Measurements from ENCODE around the gene SEPTIN8. TPM values are rescaled to one million over a fixed set of nuclear protein-coding genes. Genes with fewer than 3 reads are reported as not detected.

The SEPTIN8 gene
- polyA plus RNA-seq, 4 donors, result 14.6 to 38.8 (median 26.3) TPM

DNA sequence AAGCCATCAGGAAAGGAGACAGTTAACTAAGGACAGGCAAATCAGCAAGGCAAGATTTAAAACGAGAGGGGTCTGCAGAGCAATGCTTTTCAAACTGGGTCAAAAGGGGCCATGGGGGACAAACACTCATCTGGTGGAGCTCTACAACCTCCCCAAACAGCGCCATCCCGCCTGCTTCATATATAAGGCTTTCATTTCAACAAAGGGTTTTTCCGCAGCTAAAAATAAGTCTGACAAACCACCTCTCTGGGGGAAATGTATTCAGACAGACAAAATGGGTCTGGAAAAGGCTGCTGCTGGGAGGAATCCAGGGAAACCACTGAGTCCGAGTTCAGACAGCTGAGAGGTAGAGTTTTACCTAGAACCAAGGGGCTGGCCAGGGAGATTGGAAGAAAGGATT lies 8.3 kb upstream of the SEPTIN8 start:
- Histone ChIP-seq H3K4me3 (ENCODE audit: low read depth in 1 of 3, low read length in 3 of 3) (no peak overlapping the region), H3K27me3 (ENCODE audit: control insufficient read depth in 3 of 3, insufficient read depth in 3 of 3, low read length in 3 of 3) (no peaks in the 10 kb centered on the region), H3K36me3 (ENCODE audit: control insufficient read depth in 3 of 3, insufficient read depth in 2 of 3, low read depth in 1 of 3, low read length in 3 of 3) (no peaks in the 10 kb centered on the region), H3K4me1 (ENCODE audit: control insufficient read depth in 3 of 3, insufficient read depth in 2 of 3, low read depth in 1 of 3, low read length in 2 of 3) (no peaks in the 10 kb centered on the region), H3K9me3 (ENCODE audit: control insufficient read depth in 2 of 2, insufficient read depth in 1 of 2, low read depth in 1 of 2, low read length in 1 of 2) (no peaks in the 10 kb centered on the region), H3K27ac (ENCODE audit: low read depth in 1 of 3, low read length in 2 of 3) (no peak overlapping the region)
- WGBS, 3 donors, result 69 to 86% (median 84%) methylated on average over 5 of the region's 5 CpGs
- DNase-seq (no peak), FAIRE-seq (no peak)

DNA sequence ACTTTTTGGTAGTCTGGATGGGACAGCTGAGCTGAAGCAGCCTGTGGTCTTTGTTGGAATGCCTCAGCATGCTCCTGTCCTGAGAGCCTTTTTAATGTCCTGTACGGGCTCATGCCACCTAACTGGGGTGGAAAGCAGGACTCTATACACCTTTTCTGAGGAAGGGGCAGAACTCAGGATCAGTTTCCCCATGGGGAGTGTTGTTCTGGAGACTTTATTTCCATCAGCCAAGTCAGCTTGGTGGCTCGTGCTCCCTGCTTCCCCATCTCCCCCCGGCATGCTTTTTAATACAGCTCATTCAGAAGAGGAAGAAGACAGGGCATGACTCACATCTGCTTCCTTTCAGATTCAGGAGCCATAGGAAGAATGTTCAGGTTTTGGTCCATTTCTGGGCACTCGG lies 5.1 kb upstream of the SEPTIN8 start:
- WGBS, 3 donors, result 62 to 81% (median 78%) methylated on average over 4 of the region's 4 CpGs
- peaks cover 0 to 8% (median 0%) of the 10 kb centered on the region in 3 donors for H3K4me1 ChIP-seq (ENCODE audit: control insufficient read depth in 3 of 3, insufficient read depth in 2 of 3, low read depth in 1 of 3, low read length in 2 of 3)

DNA sequence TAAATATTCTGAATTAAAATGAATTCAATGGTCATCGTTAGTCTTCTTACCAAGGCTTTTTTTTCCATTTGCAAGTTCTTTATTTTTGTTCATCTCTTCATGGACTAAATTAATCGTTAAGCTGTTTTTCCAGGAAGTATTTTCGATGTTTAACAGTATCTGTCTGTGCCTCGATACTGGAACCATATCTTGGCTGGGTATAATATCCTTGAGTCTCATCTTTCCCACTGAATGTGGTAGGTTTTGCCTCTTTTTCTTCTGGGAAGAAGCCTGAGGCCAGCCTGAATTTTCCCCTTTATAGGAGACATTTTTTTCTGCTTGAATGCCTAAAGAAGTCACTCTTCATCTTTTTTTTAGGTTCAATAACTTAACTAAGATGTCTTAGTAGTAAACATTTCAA lies 4.0 kb upstream of the SEPTIN8 start:
- no peak for FAIRE-seq
- 77 to 80% (median 79%) methylated on average over 4 of the region's 4 CpGs for WGBS, 3 donors

More for the DNA sequence above, 5.1 kb upstream of the SEPTIN8 start:
- H3K9me3 ChIP-seq (ENCODE audit: control insufficient read depth in 2 of 2, insufficient read depth in 1 of 2, low read depth in 1 of 2, low read length in 1 of 2), result no peaks in the 10 kb centered on the region
- H3K36me3 ChIP-seq (ENCODE audit: control insufficient read depth in 3 of 3, insufficient read depth in 2 of 3, low read depth in 1 of 3, low read length in 3 of 3), result no peaks in the 10 kb centered on the region
- H3K4me3 ChIP-seq (ENCODE audit: low read depth in 1 of 3, low read length in 3 of 3), result no peak overlapping the region
- DNase-seq (no peak), FAIRE-seq (no peak)
- no peaks in the 10 kb centered on the region for H3K27me3 ChIP-seq (ENCODE audit: control insufficient read depth in 3 of 3, insufficient read depth in 3 of 3, low read length in 3 of 3)
- no peak overlapping the region for H3K27ac ChIP-seq (ENCODE audit: low read depth in 1 of 3, low read length in 2 of 3)

DNA sequence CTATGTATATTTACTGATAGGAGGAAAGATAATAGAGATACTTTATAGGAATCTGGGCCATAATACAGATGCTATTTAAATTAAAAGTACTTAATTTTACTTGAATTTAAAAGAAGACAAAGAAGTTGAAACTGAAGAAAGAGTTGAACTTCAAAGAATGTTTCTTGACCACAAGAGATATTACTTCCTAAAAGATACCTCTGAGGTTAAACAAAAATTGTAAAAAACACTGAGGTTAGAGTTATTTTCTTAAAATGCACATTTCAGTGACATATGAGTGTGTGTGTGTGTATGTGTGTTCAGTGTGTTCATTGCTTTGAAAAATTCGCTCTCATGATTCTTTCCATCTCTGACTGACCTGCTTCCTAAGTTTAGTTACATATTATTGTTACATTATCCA lies 3.5 kb upstream of the SEPTIN8 start:
- FAIRE-seq (no peak), DNase-seq (no peak)
- Histone ChIP-seq H3K27me3 (ENCODE audit: control insufficient read depth in 3 of 3, insufficient read depth in 3 of 3, low read length in 3 of 3) (no peaks in the 10 kb centered on the region), H3K4me3 (ENCODE audit: low read depth in 1 of 3, low read length in 3 of 3) (no peak overlapping the region), H3K27ac (ENCODE audit: low read depth in 1 of 3, low read length in 2 of 3) (no peak overlapping the region), H3K9me3 (ENCODE audit: control insufficient read depth in 2 of 2, insufficient read depth in 1 of 2, low read depth in 1 of 2, low read length in 1 of 2) (no peaks in the 10 kb centered on the region), H3K4me1 (ENCODE audit: control insufficient read depth in 3 of 3, insufficient read depth in 2 of 3, low read depth in 1 of 3, low read length in 2 of 3) (peaks cover 0 to 11% (median 0%) of the 10 kb centered on the region in 3 donors), H3K36me3 (ENCODE audit: control insufficient read depth in 3 of 3, insufficient read depth in 2 of 3, low read depth in 1 of 3, low read length in 3 of 3) (no peaks in the 10 kb centered on the region)
- WGBS, 3 donors, result 74 to 89% (median 75%) methylated on average over 1 of the region's 1 CpG

More for the DNA sequence above, 4.0 kb upstream of the SEPTIN8 start:
- Histone ChIP-seq H3K9me3 (ENCODE audit: control insufficient read depth in 2 of 2, insufficient read depth in 1 of 2, low read depth in 1 of 2, low read length in 1 of 2) (no peaks in the 10 kb centered on the region), H3K4me1 (ENCODE audit: control insufficient read depth in 3 of 3, insufficient read depth in 2 of 3, low read depth in 1 of 3, low read length in 2 of 3) (peaks cover 0 to 8% (median 0%) of the 10 kb centered on the region in 3 donors), H3K4me3 (ENCODE audit: low read depth in 1 of 3, low read length in 3 of 3) (no peak overlapping the region), H3K27ac (ENCODE audit: low read depth in 1 of 3, low read length in 2 of 3) (no peak overlapping the region), H3K27me3 (ENCODE audit: control insufficient read depth in 3 of 3, insufficient read depth in 3 of 3, low read length in 3 of 3) (no peaks in the 10 kb centered on the region), H3K36me3 (ENCODE audit: control insufficient read depth in 3 of 3, insufficient read depth in 2 of 3, low read depth in 1 of 3, low read length in 3 of 3) (no peaks in the 10 kb centered on the region)
- no peak for DNase-seq

DNA sequence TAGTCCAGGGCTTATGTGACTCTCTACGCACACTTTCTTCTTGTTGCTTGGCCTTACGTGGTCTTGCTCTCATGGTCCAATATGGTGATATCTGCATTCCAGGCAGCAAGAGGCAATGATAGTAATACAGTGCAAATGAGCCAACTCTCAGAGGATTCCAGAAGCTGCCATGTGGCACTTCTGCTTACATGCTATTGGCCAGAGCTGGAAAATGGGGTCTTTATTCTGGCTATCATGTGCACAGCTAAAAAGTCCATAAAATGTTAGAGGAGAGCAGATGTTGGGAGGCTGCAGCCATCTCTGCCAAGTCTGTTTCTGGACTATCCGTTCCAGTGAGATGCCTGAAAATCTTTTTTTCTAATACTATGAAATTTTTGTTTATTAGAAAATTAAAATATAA lies 2.9 kb upstream of the SEPTIN8 start:
- Histone ChIP-seq H3K36me3 (ENCODE audit: control insufficient read depth in 3 of 3, insufficient read depth in 2 of 3, low read depth in 1 of 3, low read length in 3 of 3) (no peaks in the 10 kb centered on the region), H3K27ac (ENCODE audit: low read depth in 1 of 3, low read length in 2 of 3) (no peak overlapping the region), H3K4me3 (ENCODE audit: low read depth in 1 of 3, low read length in 3 of 3) (no peak overlapping the region), H3K27me3 (ENCODE audit: control insufficient read depth in 3 of 3, insufficient read depth in 3 of 3, low read length in 3 of 3) (no peaks in the 10 kb centered on the region), H3K4me1 (ENCODE audit: control insufficient read depth in 3 of 3, insufficient read depth in 2 of 3, low read depth in 1 of 3, low read length in 2 of 3) (peaks cover 0 to 17% (median 3%) of the 10 kb centered on the region in 3 donors), H3K9me3 (ENCODE audit: control insufficient read depth in 2 of 2, insufficient read depth in 1 of 2, low read depth in 1 of 2, low read length in 1 of 2) (no peaks in the 10 kb centered on the region)
- 93 to 97% (median 93%) methylated on average over 3 of the region's 3 CpGs for WGBS, 3 donors
- DNase-seq (no peak), FAIRE-seq (no peak)

DNA sequence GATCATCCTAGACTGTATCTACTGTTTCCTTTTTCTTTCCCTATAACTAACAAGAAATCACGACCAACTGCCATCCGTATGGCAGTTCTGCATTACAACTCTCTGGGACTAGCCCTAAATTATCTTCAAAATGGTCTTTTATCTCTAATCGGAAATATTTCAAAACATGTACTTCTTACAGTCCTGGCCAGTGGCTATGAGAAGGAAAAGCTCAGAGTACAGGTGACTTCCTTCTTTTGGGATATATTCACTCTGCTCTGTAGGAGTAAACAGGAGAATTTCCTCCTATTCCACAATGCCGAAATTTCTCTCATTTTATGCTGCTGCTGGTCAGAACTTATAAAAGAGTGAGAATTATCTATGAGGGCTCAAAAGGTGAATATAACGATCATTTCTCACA lies 1.8 kb upstream of the SEPTIN8 start:
- Histone ChIP-seq H3K36me3 (ENCODE audit: control insufficient read depth in 3 of 3, insufficient read depth in 2 of 3, low read depth in 1 of 3, low read length in 3 of 3) (peaks cover 0 to 1% (median 0%) of the 10 kb centered on the region in 3 donors), H3K4me3 (ENCODE audit: low read depth in 1 of 3, low read length in 3 of 3) (no peak overlapping the region), H3K9me3 (ENCODE audit: control insufficient read depth in 2 of 2, insufficient read depth in 1 of 2, low read depth in 1 of 2, low read length in 1 of 2) (no peaks in the 10 kb centered on the region), H3K27me3 (ENCODE audit: control insufficient read depth in 3 of 3, insufficient read depth in 3 of 3, low read length in 3 of 3) (no peaks in the 10 kb centered on the region), H3K4me1 (ENCODE audit: control insufficient read depth in 3 of 3, insufficient read depth in 2 of 3, low read depth in 1 of 3, low read length in 2 of 3) (peaks cover 0 to 18% (median 3%) of the 10 kb centered on the region in 3 donors), H3K27ac (ENCODE audit: low read depth in 1 of 3, low read length in 2 of 3) (no peak overlapping the region)
- FAIRE-seq (no peak), DNase-seq (no peak)
- 63 to 73% (median 66%) methylated on average over 5 of the region's 5 CpGs for WGBS, 3 donors

DNA sequence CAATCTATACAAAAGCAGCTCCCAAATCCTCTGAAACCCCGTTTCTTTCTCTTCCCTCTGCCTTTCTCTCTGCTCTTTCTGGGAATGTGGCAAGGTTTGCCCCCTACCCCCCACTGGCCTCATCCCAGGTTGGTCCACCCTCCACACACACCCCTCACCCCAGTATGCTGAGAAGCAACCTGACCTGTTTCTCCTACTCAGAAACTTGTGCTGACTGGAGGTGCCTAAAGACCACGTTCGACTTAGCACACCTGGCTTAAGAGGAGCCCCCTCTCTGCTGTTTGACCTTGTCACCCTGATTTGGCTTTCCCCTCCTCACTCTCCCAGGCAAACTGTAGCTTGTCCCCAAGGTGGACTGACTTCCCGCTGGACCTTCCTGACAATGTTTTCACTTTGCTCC lies 1.1 kb upstream of the SEPTIN8 start:
- H3K9me3 ChIP-seq (ENCODE audit: control insufficient read depth in 2 of 2, insufficient read depth in 1 of 2, low read depth in 1 of 2, low read length in 1 of 2), result no peaks in the 10 kb centered on the region
- FAIRE-seq, result no peak
- H3K4me1 ChIP-seq (ENCODE audit: control insufficient read depth in 3 of 3, insufficient read depth in 2 of 3, low read depth in 1 of 3, low read length in 2 of 3), result peaks cover 0 to 18% (median 3%) of the 10 kb centered on the region in 3 donors
- WGBS, 3 donors, result 45 to 50% (median 48%) methylated on average over 4 of the region's 4 CpGs
- DNase-seq, result no peak
- H3K27ac ChIP-seq (ENCODE audit: low read depth in 1 of 3, low read length in 2 of 3), result no peak overlapping the region
- H3K36me3 ChIP-seq (ENCODE audit: control insufficient read depth in 3 of 3, insufficient read depth in 2 of 3, low read depth in 1 of 3, low read length in 3 of 3), result peaks cover 0 to 6% (median 0%) of the 10 kb centered on the region in 3 donors
- H3K27me3 ChIP-seq (ENCODE audit: control insufficient read depth in 3 of 3, insufficient read depth in 3 of 3, low read length in 3 of 3), result no peaks in the 10 kb centered on the region
- peak overlapping the region in 2 of 3 donors; percentile 86 to 95 for H3K4me3 ChIP-seq (ENCODE audit: low read depth in 1 of 3, low read length in 3 of 3)

DNA sequence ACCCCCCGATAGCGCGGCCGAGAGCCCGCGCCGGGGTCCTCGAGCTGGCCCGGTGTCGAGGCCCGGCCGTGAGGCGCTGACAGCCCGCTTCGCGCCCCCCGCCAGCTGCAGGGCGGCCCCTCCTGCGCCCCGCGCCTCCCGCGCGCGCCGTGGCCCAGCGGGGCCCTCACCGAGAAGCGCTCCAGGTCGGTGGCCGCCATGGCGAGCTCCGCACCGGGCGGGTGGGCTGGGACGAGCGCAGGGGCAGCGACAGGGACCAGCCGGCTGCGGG lies 166 bp downstream of the SEPTIN8 start:
- Histone ChIP-seq H3K27me3 (ENCODE audit: control insufficient read depth in 3 of 3, insufficient read depth in 3 of 3, low read length in 3 of 3) (no peaks in the 10 kb centered on the region), H3K4me3 (ENCODE audit: low read depth in 1 of 3, low read length in 3 of 3) (peak overlapping the region; percentile 83 to 95 (median 86)), H3K36me3 (ENCODE audit: control insufficient read depth in 3 of 3, insufficient read depth in 2 of 3, low read depth in 1 of 3, low read length in 3 of 3) (peaks cover 0 to 14% (median 0%) of the 10 kb centered on the region in 3 donors), H3K27ac (ENCODE audit: low read depth in 1 of 3, low read length in 2 of 3) (peak overlapping the region in 2 of 3 donors; percentile 37 to 47), H3K4me1 (ENCODE audit: control insufficient read depth in 3 of 3, insufficient read depth in 2 of 3, low read depth in 1 of 3, low read length in 2 of 3) (peaks cover 0 to 18% (median 3%) of the 10 kb centered on the region in 3 donors), H3K9me3 (ENCODE audit: control insufficient read depth in 2 of 2, insufficient read depth in 1 of 2, low read depth in 1 of 2, low read length in 1 of 2) (no peaks in the 10 kb centered on the region)
- WGBS, 3 donors, result 0 to 1% (median 1%) methylated on average over 23 to 40 of the region's 40 CpGs
- FAIRE-seq (no peak), DNase-seq (no peak)

All from small intestine (tissue), 7 donors.